DMS79 treated with DMSO at 0.1 percent for 48 hours (cell line): ENCODE data around the gene FAM98B.
"Not testable (repeated sequence)": the region's sequence is repeated elsewhere in the genome, so short reads cannot be mapped to it uniquely, and the experiment has no call there.

Experiments used
- DNase-seq: peaks from one replicate; lab custom pipeline; 2025; lab: John Stamatoyannopoulos, UW

The FAM98B gene

DNA sequence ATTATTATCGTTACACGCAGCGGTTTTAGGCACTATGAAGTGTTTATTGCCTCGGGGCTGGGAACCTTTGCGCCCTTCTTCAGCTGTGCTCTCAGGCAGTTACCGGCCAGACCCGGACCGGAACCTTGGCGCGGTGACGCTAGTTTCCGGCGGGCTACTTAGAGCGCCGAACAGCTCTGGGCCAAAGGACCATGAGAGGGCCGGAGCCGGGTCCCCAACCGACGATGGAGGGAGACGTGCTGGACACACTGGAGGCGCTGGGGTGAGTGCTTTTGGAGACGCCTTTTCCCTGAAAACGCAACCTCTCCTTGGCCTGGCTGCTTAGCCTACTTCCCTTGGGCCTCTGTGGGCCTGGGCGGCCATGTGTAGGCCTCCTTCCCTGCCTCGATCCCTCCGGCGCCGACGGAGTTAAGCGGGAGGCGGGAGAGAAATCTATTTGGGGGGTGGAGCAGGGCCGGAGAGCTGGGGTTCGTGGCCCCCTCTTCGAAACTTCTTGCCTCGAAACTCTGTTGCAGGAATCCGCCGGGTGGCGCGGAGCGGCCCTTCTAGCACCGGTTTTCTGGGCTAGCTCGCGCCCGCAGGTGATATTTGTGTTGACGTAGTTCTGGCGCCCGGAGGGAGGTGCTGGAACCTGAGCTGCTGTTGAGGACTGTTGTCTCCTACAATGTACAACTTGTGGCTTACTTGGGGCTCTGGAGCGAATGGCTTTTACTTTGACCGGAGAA, at the start of gene FAM98B:
TSS of gene FAM98B (plus strand) at position 157 of the 725 bp plus-strand sequence. CDS start at position 192, 35 bp downstream.
- DNase-seq = peak; percentile 43

DNA sequence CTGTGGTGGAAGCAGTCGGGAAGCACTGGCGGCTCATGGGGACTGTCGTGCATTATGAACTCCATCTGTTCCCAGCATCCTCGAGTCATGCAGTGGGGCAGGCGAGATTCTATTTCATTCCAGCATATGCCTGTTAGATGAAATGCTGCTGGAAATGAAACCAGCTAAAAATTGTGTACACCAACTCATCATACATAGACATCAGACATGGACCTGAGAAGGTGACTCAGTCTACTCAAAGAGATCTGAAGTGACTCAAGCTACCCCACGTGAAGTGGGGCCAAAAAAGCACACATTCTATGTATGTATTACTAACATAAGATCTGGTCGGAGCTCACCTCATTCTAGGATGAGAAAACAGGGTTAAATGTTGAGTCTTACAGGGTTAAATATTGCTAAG, 47.5 kb upstream of the FAM98B start:
- DNase-seq = no peak

DNA sequence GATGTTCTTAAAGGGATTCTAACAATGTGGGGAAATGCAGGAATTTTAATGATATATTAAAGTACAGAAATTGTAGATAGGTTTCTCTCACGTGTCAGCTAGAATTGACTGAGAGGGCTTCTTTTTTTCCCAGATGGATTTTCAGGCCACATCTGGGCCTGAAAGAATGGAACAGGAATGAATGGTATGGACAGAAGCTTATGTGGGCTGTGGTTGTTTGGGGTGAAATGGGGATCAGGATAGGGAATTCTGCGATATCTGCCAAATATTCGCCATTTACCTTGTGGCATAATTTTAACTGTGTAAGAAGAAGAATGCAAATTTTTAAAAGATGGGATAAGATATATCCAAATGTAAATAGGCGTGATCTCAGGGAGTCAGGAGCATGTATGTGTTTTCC, 45.4 kb upstream of the FAM98B start:
- DNase-seq = no peak

- DNase-seq = no peak
Observed at GRCh38 chr15:38411902-38412301, 42.0 kb upstream of the FAM98B start.

DNA sequence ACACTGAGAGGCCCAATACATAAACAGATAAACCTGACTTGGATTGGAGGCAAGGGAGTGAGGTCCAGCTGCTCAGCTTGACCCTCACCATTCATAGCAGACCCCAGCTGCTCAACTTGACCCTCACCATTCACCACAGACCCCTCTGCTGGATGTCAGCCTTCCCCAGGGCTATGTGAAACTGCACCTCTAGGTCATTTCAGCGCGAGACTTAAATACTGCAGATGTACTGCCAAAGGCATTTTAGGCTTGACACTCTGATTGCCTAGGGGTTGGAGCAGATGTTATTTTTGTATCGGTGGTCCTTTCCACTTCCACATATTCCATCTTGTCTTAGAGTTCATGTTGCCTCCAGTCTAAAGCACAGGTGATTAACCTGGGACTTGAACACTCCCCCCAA, 41.5 kb upstream of the FAM98B start:
- DNase-seq = no peak

DNA sequence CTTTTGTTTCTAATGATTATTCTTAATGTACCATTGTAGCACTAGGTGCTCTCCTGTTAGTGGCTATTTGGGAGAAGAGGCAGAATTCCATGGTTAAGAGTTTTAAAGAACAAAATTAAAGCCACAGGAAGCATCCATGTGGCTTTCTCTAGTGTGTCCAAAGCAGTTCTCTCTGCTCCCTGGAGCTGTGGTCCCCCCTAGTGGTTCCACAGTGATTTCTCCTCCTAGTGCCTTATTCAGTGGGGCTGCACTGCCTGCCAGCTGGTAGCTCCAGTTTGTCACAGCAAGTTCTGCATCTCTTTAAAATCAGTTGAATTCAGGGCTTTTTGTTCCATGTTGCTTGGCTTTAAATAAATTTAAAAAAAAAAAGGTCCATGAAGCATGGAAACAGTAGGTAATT, 39.6 kb upstream of the FAM98B start:
- DNase-seq = no peak

DNA sequence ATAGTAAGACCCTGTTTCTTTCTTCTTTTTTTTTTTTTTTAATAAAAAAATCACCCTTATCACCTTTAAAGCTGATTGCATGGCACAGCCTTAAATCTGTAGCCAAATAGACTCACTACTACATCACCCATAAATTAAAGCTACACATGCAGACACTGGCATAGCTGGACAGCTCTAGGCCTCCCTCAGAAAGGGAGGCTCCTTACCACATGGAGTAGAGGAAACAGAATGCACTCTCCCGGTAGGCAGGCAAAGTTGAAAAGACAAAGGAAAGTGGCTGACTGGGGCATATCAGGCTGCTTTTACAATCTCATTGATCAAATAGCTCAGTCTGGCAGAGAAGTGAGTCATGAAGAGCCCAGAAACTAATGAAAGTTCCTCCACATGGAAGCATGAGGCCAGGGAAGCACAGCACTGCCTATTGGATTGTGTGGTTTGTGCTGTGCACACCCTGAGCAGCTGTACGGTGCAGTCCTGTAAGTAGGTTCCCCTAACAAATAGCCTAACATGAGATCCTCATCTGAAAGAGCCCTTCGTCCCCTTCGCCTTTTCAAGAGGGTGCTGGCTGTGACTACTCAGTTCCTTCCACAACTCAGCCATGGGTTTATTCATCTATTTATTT, 32.7 kb upstream of the FAM98B start:
- no peak for DNase-seq

- no peak for DNase-seq
Observed at GRCh38 chr15:38424101-38424552, 29.8 kb upstream of the FAM98B start.

DNA sequence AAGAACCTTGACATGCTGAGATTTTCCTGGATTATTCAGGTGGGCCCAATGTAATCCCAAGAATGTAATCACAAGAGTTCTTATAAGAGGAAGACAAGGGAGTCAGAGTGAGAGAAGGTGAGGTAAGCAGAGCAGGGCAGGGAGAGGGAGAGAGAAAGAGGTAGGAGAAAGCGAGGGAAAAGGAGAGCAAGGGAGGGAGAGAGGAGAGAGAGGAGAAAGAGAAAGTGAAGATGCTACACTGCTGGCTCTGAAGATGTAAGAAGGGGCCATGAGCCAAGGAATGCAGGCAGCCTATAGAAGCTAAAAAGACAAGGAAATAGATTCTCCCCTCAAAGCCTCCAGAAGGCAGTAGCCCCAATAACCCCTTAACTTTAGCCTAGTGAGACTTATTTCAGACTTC, 28.7 kb upstream of the FAM98B start:
- DNase-seq = no peak

GRCh38 chr15:38427380-38427779, 26.5 kb upstream of the FAM98B start:
- no peak for DNase-seq

DNA sequence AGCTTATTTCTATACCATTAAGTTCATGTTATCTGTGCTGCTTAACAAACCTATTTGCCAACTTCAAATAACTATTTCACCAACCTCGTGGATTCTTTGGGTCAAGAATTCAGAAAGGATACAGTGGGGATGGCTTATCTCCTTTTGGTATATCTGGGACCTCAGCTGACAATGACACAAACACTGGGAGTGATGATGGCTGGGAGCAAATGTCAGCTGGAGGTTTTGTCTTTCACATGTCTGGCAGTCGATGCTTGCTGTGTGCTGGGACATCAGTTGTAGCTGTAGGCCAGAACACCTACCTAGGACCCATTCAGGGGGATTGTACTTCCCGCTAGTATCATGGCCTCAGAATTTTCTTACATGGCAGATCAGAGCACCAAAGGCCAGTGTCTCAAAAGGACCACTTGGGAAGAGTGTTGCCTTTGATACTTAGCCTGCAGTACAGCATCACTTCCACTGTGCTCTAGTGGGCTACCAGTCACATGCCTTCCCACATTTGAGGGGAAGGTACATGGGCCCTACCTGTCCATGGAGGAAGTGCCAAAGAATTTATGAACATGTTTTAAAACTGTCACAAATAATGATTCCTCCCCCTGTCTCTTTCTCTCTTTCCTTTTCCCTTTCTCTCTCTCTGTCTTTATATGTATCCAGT, 23.7 kb upstream of the FAM98B start:
- no peak for DNase-seq

DNA sequence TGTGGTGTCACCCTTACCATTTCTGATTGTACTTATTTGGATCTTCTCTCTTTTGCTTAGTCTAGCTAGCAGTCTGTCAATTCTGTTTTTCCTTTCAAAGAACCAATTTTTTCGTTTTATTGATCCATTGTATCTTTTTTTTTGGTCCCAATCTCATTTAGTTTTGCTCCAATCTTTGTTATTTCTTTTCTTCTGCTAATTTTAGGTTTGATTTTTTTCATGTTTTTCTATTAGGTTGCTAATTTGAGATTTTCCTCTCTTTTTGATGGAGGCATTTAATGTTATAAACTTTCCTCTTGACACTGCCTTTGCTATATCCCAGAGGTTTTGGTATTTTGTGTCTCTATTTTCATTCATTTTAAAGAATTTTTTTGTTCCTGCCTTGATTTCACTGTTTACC, 16.9 kb upstream of the FAM98B start:
- DNase-seq = no peak

DNA sequence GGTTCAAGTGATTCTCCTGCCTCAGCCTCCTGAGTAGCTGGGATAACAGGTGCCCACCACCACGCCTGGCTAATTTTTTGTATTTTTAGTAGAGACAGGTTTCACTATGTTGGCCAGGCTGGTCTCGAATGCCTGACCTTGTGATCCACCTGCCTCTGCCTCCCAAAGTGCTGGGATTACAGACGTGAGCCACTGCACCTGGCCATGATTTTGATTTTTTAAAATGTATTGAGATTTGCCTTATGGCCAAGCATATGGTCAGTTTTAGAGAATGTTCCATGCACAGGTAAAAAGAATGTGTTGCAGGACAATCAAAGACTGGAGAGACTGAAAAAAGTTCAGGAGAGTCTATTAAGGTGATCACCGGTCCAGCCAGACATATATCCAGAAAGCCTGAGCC, 16.3 kb upstream of the FAM98B start:
- not testable (repeated sequence) for DNase-seq

DNA sequence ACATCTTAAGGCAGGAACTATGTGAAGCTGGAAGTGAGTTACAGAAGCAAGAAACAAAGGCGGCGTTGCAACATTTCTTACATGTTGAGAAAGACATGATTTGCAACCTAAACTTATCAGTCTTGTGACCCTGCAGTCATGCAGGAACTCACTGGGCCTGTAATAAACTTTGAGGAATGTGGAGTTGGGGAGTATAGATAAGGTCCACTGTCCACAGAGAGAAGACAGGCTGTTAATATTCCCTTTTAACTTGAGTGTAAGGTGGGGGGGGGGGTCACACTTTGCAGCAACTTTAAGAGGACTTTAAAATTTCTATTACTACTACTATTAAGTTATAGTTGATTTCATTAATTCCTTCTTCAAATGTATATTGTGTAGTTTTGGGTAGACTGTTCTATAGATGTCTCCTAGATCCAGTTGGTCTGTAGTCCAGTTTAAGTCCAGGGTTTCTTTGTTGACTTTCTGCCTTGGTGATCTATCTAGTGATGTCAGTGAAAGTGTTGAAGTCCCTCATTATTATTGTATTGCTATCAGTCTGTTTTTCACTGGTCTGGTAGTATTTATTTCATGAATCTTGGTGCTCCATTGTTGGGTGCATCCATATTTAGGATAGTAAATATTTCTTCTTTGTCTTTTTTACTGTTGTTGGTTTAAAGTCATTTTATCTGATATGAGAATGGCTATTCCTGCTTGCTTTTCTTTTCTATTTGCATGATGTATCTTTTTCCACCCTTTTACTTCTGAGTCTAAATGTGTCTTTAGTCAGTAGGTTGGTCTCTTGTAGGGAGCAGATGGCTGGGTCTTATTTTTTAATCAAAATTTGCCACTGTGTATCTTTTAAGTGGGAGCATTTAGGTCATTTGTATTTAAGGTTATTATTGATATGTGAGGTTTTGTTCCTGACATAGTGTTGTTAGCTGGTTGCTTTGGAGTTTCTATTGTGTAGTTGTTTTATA, 15.6 kb upstream of the FAM98B start:
- no peak for DNase-seq

DNA sequence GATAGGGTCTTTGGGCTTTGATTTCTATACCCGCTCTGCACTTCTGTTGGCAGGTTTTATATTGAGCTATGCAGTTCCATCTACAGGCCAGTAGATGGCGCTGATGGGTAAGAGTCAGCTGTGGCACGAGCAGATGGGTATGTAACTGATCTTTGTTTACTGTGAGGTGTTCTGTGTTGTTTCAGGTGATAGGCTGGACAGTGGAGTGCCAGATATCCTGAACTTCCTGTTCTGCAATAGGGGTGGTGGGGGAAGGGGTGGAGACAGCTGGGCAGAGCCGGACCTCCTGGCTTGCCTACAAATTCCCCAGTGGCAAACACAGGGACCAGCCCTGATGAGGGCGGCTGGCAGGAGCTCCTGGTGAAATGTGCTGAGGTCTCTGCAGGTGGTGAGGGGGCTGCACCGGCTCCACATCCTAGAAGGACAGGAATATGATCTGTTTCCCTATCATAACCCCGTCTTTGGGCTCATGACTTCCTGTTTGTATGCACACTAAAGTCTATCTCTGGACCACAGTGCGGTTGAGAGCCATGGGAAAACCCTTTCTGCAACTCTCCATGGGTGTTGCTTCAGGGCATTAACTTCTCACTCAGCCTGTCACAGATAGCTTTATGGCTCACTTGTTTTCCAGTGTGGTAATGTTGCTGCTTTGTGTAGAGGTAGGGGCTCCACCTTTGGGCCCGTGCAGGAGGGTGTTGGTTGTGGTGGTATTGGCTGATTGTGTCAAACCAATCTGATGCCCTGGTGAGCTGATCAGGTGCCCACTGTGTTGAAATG, 13.4 kb upstream of the FAM98B start:
- DNase-seq = peak; percentile 36

GRCh38 chr15:38441130-38441519, 12.8 kb upstream of the FAM98B start:
- no peak for DNase-seq

DNA sequence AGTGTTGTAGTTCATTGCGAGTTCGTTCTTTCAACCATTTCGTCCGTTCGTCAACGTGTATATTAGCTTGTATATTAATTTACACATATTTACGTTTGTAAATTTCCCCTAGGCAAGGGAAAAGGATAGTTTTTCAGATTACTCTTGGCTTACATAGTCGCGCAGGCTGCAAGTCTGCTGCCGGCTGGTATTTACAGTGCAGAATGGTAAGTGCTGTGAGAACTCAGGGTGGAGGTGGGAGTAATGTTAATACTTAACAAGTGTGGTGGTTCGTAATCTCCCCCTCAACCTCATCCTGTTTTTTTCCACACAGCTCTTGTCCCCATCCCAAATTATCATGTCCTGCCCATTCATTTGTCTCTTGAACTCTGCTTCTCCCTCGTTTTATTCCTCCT, 766 bp downstream of the FAM98B start:
- no peak for DNase-seq

DNA sequence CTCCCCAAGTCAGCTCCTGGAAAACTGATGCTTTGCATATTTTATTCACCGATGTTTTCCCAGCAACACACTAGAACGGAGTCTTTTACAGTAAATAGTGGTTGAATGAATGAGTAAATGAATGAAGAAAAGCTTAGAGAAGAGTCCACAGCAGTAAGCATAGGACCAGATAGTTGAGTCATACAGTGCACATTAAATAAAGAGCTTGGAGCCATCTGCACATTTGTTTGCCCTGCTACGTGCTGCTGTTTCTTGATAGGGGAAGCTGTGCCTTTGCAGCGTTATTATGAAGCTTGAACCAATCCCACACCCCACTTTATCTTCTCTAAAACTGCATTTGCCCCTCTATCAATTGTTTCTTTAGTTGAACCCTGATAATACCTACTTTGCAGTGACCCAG, 1.2 kb downstream of the FAM98B start:
- DNase-seq = no peak

GRCh38 chr15:38458646-38459045, 4.7 kb downstream of the FAM98B start:
- DNase-seq = no peak

- no peak for DNase-seq
Observed at GRCh38 chr15:38459480-38459879, 5.6 kb downstream of the FAM98B start.

- DNase-seq = no peak
Observed at GRCh38 chr15:38460543-38460942, 6.6 kb downstream of the FAM98B start.
